WERI-Rb-1 (cell line): Measurements from ENCODE around the gene TOMT.
A peak's percentile ranks its signal among the peaks of the same experiment; 100 is the strongest.

ENCODE experiments used
- DNase-seq: peaks from one replicate; pipeline ENCODE4 v3.0.0-alpha.2; 2020
- H3K27ac ChIP-seq: fragments of 250-450 bp; sonication (Bioruptor Pico); 2 replicates; pipeline ENCODE4 v1.5.1; 2020; ENCODE audit warnings: mild to moderate bottlenecking, moderate library complexity
- H3K27me3 ChIP-seq: fragments of 250-450 bp; sonication (Bioruptor Pico); 2 replicates; pipeline ENCODE4 v1.5.1; 2021; ENCODE audit warnings: mild to moderate bottlenecking, low read depth, moderate library complexity; ENCODE audit not compliant: insufficient read depth, severe bottlenecking
- H3K36me3 ChIP-seq: fragments of 250-450 bp; sonication (Bioruptor Pico); 2 replicates; pipeline ENCODE4 v1.5.1; 2020; ENCODE audit warnings: mild to moderate bottlenecking, moderate library complexity
- H3K4me3 ChIP-seq: 2 replicates; pipeline ENCODE4 v1.5.1; 2011; ENCODE audit warnings: low read depth, mild to moderate bottlenecking, control low read depth, low read length
- H3K9me3 ChIP-seq: fragments of 250-450 bp; sonication (Bioruptor Pico); 2 replicates; pipeline ENCODE4 v1.5.1; 2021; ENCODE audit warnings: mild to moderate bottlenecking, moderate library complexity; ENCODE audit not compliant: severe bottlenecking
- CTCF ChIP-seq: IDR thresholded peaks from 2 replicates; pipeline ENCODE4 v1.5.1; 2011; ENCODE audit warnings: low read depth, mild to moderate bottlenecking, control low read depth, inconsistent platforms, low read length

The TOMT gene

GRCh38 chr11:72067676-72068075 is 38.0 kb upstream of the TOMT start:
- H3K27me3 ChIP-seq, result no peaks in the 10 kb centered on the region
- H3K27ac ChIP-seq, result no peak overlapping the region
- peaks cover 69% of the 10 kb centered on the region for H3K36me3 ChIP-seq
- no peak for TF ChIP-seq CTCF
- DNase-seq, result no peak
- no peaks in the 10 kb centered on the region for H3K9me3 ChIP-seq
- H3K4me3 ChIP-seq, result no peak overlapping the region

GRCh38 chr11:72069200-72069599 is 36.5 kb upstream of the TOMT start:
- no peak overlapping the region for H3K27ac ChIP-seq
- no peak for DNase-seq
- TF ChIP-seq CTCF, result no peak
- peaks cover 59% of the 10 kb centered on the region for H3K36me3 ChIP-seq
- H3K27me3 ChIP-seq, result no peaks in the 10 kb centered on the region
- no peak overlapping the region for H3K4me3 ChIP-seq
- no peaks in the 10 kb centered on the region for H3K9me3 ChIP-seq

- H3K27me3 ChIP-seq, result no peaks in the 10 kb centered on the region
- no peak overlapping the region for H3K4me3 ChIP-seq
- TF ChIP-seq CTCF, result no peak
- no peak overlapping the region for H3K27ac ChIP-seq
- H3K36me3 ChIP-seq, result peaks cover 58% of the 10 kb centered on the region
- no peaks in the 10 kb centered on the region for H3K9me3 ChIP-seq
- peak; percentile 28 for DNase-seq
Measured at GRCh38 chr11:72069787-72070251, 35.9 kb upstream of the TOMT start.

- peaks cover 60% of the 10 kb centered on the region for H3K36me3 ChIP-seq
Measured at GRCh38 chr11:72070491-72070890, 35.2 kb upstream of the TOMT start.

GRCh38 chr11:72072348-72072747 is 33.4 kb upstream of the TOMT start:
- Histone ChIP-seq H3K4me3 (no peak overlapping the region), H3K27me3 (no peaks in the 10 kb centered on the region), H3K27ac (no peak overlapping the region), H3K9me3 (no peaks in the 10 kb centered on the region), H3K36me3 (peaks cover 59% of the 10 kb centered on the region)
- no peak for DNase-seq
- no peak for TF ChIP-seq CTCF

More at GRCh38 chr11:72070491-72070890, 35.2 kb upstream of the TOMT start:
- H3K9me3 ChIP-seq, result no peaks in the 10 kb centered on the region
- no peak overlapping the region for H3K4me3 ChIP-seq
- H3K27ac ChIP-seq, result no peak overlapping the region
- DNase-seq, result no peak
- no peaks in the 10 kb centered on the region for H3K27me3 ChIP-seq
- TF ChIP-seq CTCF, result no peak

- peak; percentile 33 for DNase-seq
Measured at GRCh38 chr11:72075109-72075508, 30.6 kb upstream of the TOMT start.

More at GRCh38 chr11:72075109-72075508, 30.6 kb upstream of the TOMT start:
- H3K36me3 ChIP-seq, result peaks cover 35% of the 10 kb centered on the region
- H3K9me3 ChIP-seq, result no peaks in the 10 kb centered on the region
- TF ChIP-seq CTCF, result peak; percentile 42
- H3K27ac ChIP-seq, result no peak overlapping the region
- no peaks in the 10 kb centered on the region for H3K27me3 ChIP-seq
- H3K4me3 ChIP-seq, result no peak overlapping the region
